Measurements from ENCODE around the gene RIMS3.

Gene RIMS3

DNA sequence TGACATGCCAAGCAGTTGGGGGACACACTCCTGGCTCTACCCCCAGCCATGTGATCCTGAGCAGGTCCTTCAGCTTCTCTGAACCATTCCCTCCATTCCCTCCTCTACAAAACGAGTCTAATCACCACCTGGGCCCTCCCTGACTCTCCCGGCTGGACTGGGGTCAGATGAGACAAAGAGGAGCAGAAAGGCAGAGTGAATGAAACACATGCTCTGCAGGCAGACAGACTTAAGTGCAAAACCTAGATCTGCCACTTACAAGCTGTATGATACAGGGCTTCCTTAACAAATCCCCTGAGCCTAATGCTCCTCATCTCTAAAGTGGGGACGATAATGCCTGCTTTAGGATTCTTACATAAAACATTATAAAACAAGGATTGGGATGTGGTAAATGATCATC, 17.3 kb downstream of the RIMS3 start:
- ChIA-PET POLR2A (no interaction called here), CTCF (interaction anchor here (0.8 to 1.2 kb wide), 2 partner anchors 9 to 35 kb away, joined by 3 to 4 read pairs; no protein-coding TSS in a partner anchor)
- TF ChIP-seq, protein P1, sequence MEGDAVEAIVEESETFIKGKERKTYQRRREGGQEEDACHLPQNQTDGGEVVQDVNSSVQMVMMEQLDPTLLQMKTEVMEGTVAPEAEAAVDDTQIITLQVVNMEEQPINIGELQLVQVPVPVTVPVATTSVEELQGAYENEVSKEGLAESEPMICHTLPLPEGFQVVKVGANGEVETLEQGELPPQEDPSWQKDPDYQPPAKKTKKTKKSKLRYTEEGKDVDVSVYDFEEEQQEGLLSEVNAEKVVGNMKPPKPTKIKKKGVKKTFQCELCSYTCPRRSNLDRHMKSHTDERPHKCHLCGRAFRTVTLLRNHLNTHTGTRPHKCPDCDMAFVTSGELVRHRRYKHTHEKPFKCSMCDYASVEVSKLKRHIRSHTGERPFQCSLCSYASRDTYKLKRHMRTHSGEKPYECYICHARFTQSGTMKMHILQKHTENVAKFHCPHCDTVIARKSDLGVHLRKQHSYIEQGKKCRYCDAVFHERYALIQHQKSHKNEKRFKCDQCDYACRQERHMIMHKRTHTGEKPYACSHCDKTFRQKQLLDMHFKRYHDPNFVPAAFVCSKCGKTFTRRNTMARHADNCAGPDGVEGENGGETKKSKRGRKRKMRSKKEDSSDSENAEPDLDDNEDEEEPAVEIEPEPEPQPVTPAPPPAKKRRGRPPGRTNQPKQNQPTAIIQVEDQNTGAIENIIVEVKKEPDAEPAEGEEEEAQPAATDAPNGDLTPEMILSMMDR (IDR thresholded peaks at IDR 0.05; ENCODE audit: insufficient read depth, low read length, missing control alignments), result no peak
- no peak overlapping the region for H3K4me3 ChIP-seq (ENCODE audit: low read depth, low read length)
- DNase-seq (ENCODE audit: low read depth, low spot score), result no peak

DNA sequence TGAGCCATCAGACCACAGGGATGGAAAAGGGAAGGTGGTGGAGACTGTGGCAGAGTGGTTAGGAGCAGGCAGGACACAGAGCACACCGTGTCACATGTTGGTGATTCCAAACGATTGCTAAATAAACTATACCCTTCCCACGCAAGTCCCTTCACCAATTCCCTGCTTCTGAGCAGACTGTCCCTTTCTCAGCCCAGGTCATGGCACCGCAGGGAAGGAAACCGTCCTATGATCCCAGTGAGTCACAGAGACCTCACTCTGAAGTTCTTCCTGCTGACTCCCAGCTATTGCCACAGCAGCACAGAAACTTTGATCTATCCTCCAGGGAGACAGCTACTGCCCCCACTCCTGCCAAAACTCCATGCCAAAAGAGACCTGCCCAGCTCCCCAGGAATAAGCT, 19.2 kb downstream of the RIMS3 start:
- POLR2A ChIA-PET, result interaction anchor here (0.7 kb wide), 1 partner anchor 38 kb away, joined by 4 read pairs; no protein-coding TSS in a partner anchor
- no peak for DNase-seq (ENCODE audit: low read depth, low spot score)
- H3K4me3 ChIP-seq (ENCODE audit: low read depth, low read length), result no peak overlapping the region
- TF ChIP-seq, protein P1 (IDR thresholded peaks at IDR 0.05; ENCODE audit: insufficient read depth, low read length, missing control alignments), result no peak
- CTCF ChIA-PET, result interaction anchor here (1.1 kb wide), 1 partner anchor 56 kb away, joined by 3 read pairs; no protein-coding TSS in a partner anchor

DNA sequence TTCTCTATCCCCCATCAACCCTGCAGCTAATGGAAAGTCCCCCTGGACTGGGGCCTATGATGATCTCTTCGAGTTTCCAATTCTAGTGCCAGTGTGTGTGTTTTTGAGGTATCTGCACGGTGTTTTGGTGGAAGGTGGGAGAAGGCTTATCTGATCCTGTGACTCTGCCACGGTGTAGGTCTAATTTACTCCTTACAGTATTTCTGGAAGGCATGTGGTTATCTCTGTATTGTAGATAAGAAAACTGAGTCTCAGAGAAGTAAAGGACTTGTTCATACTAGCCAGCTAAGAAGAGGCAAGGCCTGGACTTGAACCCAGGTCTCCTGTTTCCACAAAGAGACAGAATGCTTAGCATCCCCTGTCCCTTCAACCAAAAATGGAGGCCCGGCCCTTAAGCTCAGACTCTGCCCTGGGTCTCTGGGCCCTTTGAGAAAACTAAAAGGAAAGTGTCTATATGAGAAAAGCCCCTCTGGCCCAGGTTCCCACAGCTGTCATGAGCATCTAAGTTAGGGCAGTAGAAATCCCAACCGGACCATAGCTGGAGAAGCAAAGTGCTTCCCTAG, 20.3 kb downstream of the RIMS3 start:
- CTCF ChIA-PET, result interaction anchor here (1.3 kb wide), 1 partner anchor 24 kb away, joined by 5 read pairs; no protein-coding TSS in a partner anchor
- H3K4me3 ChIP-seq (ENCODE audit: low read depth, low read length), result no peak overlapping the region
- DNase-seq (ENCODE audit: low read depth, low spot score), result no peak
- POLR2A ChIA-PET, result no interaction called here
- TF ChIP-seq, protein P1 (IDR thresholded peaks at IDR 0.05; ENCODE audit: insufficient read depth, low read length, missing control alignments), result no peak

DNA sequence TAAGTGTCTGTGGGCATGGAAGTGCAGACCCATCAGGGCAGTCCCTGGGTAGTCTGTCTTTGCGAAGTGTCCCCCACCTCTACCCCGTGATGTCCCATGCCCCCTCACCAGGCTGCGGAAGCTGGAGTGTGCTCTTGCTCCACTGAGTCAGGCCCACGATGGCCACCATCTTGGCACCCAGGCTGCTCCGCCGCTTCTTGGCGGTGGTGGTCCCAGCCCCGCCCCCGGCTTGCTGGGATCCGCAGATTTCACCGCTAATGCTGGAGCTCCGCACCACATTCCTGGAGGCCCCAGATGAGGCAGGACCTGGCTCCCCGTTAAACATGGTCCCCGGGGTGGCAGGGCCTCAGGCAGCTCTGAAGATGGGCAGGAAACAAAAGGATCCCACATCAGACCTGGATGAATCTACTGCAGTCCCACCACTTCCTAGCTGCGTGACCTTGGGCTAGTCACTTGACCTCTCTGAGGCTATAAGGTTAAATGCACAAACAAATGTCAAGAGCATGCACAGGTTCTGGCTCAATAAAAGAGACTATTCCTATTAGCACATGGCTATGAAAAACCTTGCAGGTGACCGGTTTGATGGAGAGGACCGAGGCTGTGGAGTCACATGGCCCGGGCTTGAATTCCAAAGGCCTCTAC, 23.8 kb downstream of the RIMS3 start:
- ChIA-PET POLR2A (interaction anchor here (0.6 kb wide), 1 partner anchor 143 kb away, joined by 3 read pairs; no protein-coding TSS in a partner anchor), CTCF (interaction anchor here (0.6 to 2.1 kb wide), 4 partner anchors 9 to 131 kb away, joined by 3 to 6 read pairs (median 4); no protein-coding TSS in a partner anchor)
- no peak overlapping the region for H3K4me3 ChIP-seq (ENCODE audit: low read depth, low read length)
- no peak for DNase-seq (ENCODE audit: low read depth, low spot score)
- TF ChIP-seq, protein P1 (IDR thresholded peaks at IDR 0.05; ENCODE audit: insufficient read depth, low read length, missing control alignments), result no peak

DNA sequence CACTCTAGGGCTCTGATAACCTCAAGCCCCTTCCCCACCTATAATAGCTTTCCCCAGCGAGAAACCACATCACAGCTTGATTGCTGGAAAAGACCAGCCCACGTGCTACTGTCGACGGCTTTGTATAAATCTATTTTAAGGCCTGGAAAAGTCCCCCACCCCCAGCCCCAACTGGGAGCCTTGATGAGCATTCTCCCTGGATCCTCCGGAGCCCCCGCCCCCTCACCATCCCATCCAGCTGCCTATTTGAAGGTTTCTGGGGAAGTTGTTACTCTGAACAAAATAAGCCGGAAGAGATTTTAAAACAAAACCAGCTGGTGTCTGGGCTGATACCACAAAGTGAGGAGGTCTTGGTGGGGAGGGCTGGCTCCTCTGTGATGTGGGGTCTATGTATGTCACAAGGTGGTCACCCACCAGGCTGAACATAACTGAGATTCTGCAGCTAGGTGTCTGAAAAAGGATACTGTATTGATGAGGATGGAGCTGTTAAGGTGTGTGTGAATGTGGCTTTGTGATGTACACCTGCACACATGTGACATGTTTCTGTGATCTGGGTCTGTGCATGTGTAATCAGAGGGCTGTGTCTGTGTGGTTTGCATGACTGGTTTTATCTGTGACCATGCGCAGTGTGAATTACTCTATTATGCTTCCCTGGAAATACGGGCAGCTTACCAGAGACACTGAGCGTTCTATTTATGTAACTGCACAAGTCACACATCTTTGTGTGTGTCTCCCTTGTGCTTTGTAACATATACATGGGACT, 25.0 kb downstream of the RIMS3 start:
- CTCF ChIA-PET, result interaction anchor here (1.1 to 2.1 kb wide), 6 partner anchors 7 to 209 kb away, joined by 3 to 6 read pairs (median 4); no protein-coding TSS in a partner anchor
- H3K4me3 ChIP-seq (ENCODE audit: low read depth, low read length), result no peak overlapping the region
- POLR2A ChIA-PET, result interaction anchor here (0.7 kb wide), 1 partner anchor 51 kb away, joined by 3 read pairs; the partner anchor contains the start of gene NFYC
- DNase-seq (ENCODE audit: low read depth, low spot score), result no peak
- TF ChIP-seq, protein P1 (IDR thresholded peaks at IDR 0.05; ENCODE audit: insufficient read depth, low read length, missing control alignments), result no peak
